Activated CD8-positive, alpha-beta memory T cell treated with anti-CD3 and anti-CD28 coated beads for 1 hour (primary cell): ENCODE results near the gene CHD3.
A peak's percentile ranks its signal among the peaks of the same experiment; 100 is the strongest.

Experiments used
- DNase-seq, 2 donors: peaks; one replicate each; pipeline ENCODE4 v3.0.0-alpha.2; 2020; ENCODE audit warnings: low read depth in 1 of 2; ENCODE audit errors: extremely low read depth in 1 of 2

Gene CHD3

DNA sequence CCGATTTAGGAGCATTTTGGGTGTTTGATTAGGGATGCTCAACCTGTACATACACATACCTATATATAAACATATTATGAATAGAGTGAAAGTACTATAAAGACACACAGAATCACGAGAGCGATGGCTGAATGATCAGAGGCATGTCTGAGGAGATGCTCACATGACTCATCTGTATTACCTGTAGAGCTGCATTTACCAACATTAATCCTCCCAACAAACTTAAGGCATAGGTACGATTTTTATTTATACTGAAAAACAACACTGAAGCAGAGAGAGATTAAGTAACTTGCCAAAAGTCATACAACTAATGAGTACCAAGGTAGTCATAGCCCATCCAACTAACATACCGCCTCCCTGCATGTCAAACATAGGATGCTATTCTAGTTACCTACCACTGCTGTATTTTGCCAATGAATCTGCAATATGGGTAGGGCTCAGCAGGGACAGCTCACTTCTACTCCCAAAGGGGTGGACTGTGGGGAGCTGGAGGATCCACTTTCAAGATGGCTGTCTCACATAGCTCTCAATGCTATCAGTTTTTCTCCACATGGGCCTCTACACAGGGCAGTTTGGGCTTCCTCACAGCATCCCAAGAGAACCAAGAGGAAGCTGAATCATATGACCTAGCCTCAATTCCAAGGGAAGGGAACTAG lies 23.5 kb upstream of the CHD3 start:
- no peak for DNase-seq

DNA sequence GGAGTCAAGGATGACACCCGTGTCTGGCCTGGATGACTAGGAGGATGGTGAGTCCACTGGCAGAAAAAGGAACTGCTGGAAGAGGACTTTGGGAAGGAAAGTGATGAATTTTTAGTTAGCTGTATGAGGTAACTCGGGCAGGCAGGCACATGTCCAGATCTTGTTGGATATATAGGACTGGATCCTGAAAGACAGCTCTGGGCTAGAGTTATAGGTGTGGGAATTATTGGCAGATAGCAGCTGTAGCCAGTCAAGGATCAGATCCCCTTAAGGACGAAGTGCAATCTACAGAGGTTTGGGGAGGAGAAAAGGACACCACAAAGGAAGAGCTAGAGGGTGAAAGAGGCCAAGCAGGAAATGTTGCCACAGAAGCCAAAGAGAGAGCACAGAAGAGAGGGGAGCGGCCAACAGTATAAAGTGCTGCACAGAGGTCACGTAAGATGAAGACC lies 20.7 kb upstream of the CHD3 start:
- no peak for DNase-seq

DNA sequence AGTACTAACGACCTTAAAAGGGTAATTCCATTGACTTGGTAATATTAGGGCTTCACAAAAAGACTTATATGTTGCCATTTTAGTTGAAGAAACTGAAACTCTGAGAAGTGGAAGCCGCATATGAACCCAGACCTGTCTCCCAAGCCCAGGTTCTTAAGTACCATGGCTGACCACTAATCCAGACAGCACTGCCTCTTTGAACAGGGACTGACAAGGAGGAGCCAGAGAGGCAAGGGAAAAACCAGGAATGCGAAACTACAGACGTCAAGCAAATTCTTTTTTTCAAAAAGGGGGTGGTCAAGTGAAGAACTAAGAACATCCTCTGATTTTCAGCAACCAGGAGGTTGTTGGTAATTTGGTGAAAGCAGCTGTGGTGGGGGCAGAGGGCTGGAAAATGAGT lies 15.5 kb upstream of the CHD3 start:
- DNase-seq = no peak

DNA sequence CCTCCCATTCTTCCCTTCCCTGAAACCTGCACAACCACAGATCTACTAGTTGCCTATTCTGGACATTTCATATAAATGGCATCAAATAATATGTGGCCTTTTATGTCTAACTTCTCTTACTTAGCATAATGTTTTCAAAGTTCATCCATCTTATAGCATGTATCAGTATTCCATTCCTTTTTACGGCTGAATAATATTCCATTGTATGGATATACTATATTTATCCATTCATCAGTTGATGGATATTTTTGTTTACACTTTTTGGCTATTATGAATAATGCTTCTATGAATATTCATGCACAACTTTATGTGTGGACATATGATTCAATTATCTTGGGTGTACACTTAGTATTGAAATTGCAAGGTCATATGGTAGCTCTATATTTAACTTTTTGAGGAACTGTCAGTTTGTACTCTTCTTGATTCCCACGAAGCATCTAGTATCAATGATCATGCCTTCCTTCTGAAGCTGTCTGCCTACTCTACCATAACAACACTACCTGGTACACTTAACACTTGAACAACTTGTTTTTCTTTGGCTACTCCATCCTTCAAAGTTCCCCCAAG lies 12.7 kb upstream of the CHD3 start:
- no peak for DNase-seq

DNA sequence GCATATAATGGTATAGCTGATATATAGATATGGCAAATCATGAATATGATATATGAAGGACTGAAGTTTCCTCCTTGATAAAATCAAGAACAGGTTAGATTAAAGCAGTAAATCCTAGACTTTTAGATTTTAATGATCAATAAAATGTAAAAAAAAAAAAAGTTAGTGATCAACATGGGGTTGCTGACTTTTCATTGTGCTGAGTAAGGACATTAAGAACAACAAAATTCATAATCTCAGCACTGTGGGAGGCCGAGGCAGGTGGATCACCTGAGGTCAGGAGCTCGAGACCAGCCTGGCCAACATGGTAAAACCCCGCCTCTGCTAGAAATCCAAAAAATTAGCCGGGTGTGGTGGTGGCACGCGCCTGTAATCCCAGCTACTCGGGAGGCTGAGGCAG lies 10.4 kb upstream of the CHD3 start:
- no peak for DNase-seq

- no peak for DNase-seq
Measured at GRCh38 chr17:7880076-7880868, 8.3 kb upstream of the CHD3 start.

DNA sequence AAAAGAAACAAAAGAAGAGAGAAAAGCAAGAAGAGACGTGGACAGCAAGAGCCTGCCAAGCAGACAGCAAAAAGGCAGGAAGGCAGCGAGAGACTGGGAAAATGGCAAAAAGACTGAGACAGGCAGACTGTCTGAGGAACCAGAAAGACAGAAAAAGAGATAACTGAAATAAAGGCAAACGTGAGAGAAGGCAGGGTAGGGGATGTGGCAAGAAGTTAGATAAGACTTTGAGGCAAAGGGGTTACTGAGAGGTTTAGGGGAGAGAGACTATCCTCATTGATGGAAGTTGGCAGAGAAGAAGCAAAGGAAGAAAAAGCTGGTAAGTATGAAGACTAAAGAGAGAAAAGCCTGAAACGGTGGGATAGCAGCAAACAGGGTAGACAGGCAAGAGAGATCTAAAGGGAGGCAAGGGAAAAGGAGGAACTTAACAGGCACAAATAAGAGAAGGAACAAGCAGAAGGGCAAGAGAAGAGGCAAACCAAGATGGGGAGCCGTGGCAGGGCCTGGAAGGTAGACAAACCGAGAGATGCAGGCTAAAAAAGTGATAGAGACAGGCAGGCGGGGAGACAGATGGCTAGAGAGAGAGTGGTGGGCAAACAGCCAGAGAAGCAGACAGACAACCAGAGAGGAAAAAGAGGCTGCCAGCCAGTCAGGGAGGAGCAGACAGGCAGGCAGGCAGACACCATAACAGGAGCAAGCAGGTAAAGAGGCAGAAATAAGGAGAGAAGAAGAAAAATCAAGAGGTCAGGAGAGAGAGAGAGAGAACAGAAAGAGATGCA lies 7.1 kb upstream of the CHD3 start:
- DNase-seq = no peak

GRCh38 chr17:7882068-7882467 lies 6.5 kb upstream of the CHD3 start:
- DNase-seq = no peak

DNA sequence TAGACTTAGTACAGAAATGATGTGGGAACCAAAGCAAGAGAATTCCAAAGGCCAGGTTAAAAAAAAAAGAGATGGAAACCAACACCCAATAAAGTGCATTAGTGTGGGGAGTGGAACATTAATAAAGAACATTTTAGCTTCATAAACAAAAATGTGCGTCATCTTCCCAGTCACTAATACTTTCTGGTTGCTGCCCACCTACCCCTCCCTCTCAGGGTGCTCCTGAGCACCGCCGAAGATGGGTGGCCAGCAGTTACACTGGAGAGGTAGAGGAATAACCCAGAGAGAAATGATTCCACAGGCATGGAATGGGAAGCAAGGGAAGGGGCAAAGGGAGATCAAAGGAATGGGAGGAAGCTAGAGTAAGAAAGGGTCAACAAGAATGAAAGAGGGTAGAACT lies 6.0 kb upstream of the CHD3 start:
- DNase-seq = no peak

GRCh38 chr17:7883781-7884386 lies 4.7 kb upstream of the CHD3 start:
- no peak for DNase-seq

DNA sequence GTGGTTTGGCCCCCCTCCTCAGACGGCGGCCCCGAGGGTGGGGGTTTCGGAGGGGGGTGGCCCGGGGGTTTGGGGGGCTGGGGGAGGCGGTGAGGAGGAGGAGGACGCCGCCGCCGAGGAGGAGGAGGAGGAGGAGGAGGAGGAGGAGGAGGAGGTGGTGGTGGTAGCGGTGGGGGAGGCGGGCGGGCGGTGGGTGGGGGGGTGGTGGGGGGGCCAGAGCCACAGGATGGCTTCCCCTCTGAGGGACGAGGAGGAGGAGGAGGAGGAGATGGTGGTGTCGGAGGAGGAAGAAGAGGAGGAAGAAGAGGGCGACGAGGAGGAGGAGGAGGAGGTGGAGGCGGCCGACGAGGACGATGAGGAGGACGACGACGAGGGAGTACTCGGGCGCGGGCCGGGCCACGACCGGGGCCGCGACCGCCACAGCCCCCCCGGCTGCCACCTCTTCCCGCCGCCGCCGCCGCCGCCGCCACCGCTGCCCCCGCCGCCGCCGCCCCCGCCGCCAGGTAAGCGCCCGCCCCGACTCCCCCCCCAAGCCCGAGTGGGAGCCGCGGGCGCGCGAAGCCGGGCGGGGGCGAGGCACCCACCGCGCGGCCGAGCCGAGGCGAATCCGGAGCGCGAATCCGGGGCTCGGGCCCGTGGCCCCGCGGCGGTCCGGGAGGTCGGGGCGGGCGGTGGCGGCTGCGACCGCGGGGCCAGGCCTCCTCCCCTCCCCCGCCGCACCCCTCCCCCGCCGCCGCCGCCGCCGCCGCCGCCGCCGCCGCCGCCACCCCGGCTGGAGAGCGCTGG lies 3.8 kb upstream of the CHD3 start:
- peak in 1 of 2 donors; percentile 41 for DNase-seq

GRCh38 chr17:7885367-7886226 lies 3.0 kb upstream of the CHD3 start:
- DNase-seq = peak in 1 of 2 donors; percentile 34

DNA sequence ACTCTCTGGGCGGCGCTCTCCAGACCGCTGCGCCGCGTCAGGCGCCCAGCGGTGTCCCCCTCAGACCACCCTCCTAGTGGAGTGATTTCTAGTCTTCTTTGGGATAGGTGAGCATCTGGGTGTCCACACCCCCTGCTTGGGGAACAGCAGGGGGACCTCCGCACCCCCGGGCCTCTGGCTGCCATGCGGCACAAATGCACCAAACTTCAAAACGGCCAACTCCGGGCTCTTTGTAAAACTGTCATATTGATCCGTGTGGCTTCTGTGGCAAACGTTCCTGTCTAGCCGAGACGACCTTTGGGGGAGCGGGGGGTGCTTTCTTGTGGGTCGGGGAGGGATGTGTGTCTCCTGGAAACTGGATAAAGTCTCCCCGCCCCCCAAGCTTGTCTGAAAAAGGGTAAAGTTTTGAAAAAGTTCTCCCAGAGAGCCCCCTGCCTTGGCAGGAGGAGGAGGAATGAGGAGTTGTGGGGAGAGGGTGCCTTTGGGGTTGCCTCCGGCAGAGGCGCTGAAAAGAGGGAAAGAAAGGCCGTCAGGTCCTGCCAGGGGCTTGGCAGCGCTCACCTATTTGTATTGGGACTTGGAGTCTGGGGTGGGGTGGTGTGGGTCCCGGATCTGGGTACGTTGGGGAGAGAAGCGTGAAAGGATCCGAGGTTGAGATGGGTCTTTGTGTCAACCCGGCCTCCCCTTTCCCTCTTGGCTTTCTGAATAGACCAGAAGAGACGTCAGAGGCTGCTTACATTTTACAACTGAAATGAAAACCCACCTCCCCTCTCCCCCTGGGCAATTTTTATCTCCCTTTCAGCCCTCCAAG lies 2.2 kb upstream of the CHD3 start:
- DNase-seq = peak; percentile 32 to 41

GRCh38 chr17:7887038-7887481 lies 1.5 kb upstream of the CHD3 start:
- no peak for DNase-seq

- DNase-seq = peak; percentile 64 to 69
Measured at GRCh38 chr17:7887482-7888183, 956 bp upstream of the CHD3 start.

DNA sequence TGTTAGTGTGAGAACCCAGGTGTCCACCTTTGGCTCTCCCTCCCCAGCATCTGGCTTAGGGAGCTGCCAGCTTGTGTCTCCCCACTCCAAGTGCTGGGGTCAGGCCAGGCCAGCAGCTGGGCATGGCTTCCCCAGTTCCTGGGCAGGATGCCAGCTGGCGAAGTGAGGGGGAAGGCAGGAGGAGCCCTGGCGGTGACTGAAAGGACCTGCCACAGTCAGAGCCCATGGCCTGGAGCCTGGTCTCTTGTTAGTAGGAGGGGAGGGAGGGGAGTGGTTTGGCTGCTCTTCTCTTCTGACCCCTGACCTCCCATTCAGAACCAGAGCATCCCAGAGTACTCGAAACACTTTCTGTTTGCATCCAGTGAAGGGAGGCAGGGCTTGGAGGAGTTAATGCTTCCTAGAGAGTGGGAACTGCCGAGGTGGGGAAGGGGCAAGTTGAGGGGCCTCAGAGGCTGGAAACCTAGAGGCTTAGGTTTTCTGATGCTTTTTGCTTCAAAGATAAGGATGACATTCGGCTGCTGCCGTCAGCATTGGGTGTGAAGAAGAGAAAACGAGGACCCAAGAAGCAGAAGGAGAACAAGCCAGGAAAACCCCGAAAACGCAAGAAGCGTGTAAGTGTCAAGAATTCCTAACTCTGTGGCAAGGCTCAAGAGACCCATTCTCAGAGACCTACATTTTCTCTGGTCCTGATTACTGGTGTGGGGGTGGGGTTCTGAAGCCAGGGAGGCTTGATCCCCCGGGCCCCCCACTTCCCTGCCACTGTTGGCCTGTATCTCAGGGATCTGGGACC lies 772 bp downstream of the CHD3 start:
- no peak for DNase-seq
